ENCODE measurements around the gene PGBD2. TPM values are rescaled to one million over a fixed set of nuclear protein-coding genes. Genes with fewer than 3 reads are reported as not detected.
A peak's percentile ranks its signal among the peaks of the same experiment; 100 is the strongest.
"Not testable (repeated sequence)": the region's sequence is repeated elsewhere in the genome, so short reads cannot be mapped to it uniquely, and the experiment has no call there.

The PGBD2 gene
- total RNA-seq, 2 donors from 2014 or later, result 6.4 to 6.9 TPM

GRCh38 chr1:248900637-248901036 lies 5.4 kb upstream of the PGBD2 start:
- Mint-ChIP-seq H3K27ac (no peak overlapping the region), H3K27me3 (peaks cover 21% of the 10 kb centered on the region), H3K9me3 (no peaks in the 10 kb centered on the region)

GRCh38 chr1:248901578-248901977 lies 4.5 kb upstream of the PGBD2 start:
- Mint-ChIP-seq H3K27me3 (peaks cover 12% of the 10 kb centered on the region), H3K4me3 (no peak overlapping the region), H3K9me3 (no peaks in the 10 kb centered on the region), H3K4me1 (no peaks in the 10 kb centered on the region), H3K36me3 (ENCODE audit: low read depth) (no peaks in the 10 kb centered on the region), H3K27ac (no peak overlapping the region)
- ATAC-seq (replicated peaks), result no peak

More at GRCh38 chr1:248900637-248901036, 5.4 kb upstream of the PGBD2 start:
- H3K4me1 Mint-ChIP-seq, result no peaks in the 10 kb centered on the region
- H3K36me3 Mint-ChIP-seq (ENCODE audit: low read depth), result no peaks in the 10 kb centered on the region
- H3K4me3 Mint-ChIP-seq, result no peak overlapping the region
- ATAC-seq (replicated peaks), result no peak

GRCh38 chr1:248904437-248905216 lies 1.4 kb upstream of the PGBD2 start:
- Mint-ChIP-seq H3K4me1 (peaks cover 11% of the 10 kb centered on the region), H3K27me3 (peaks cover under 1% of the 10 kb centered on the region), H3K9me3 (no peaks in the 10 kb centered on the region), H3K27ac (no peak overlapping the region), H3K4me3 (peak overlapping the region; percentile 82), H3K36me3 (ENCODE audit: low read depth) (no peaks in the 10 kb centered on the region)
- ATAC-seq (replicated peaks), result no peak

- Mint-ChIP-seq H3K27ac (peak overlapping the region; percentile 85), H3K4me3 (peak overlapping the region; percentile 82), H3K9me3 (no peaks in the 10 kb centered on the region), H3K36me3 (ENCODE audit: low read depth) (no peaks in the 10 kb centered on the region), H3K4me1 (peaks cover 14% of the 10 kb centered on the region), H3K27me3 (no peaks in the 10 kb centered on the region)
- no peak for ATAC-seq (replicated peaks)
Measured at GRCh38 chr1:248905662-248906008, 400 bp upstream of the PGBD2 start.

- no peaks in the 10 kb centered on the region for H3K27me3 Mint-ChIP-seq
- H3K9me3 Mint-ChIP-seq, result no peaks in the 10 kb centered on the region
- peak overlapping the region; percentile 85 for H3K27ac Mint-ChIP-seq
- peaks cover 14% of the 10 kb centered on the region for H3K4me1 Mint-ChIP-seq
- peak overlapping the region; percentile 82 for H3K4me3 Mint-ChIP-seq
- H3K36me3 Mint-ChIP-seq (ENCODE audit: low read depth), result no peaks in the 10 kb centered on the region
- peak; percentile 5 for ATAC-seq (replicated peaks)
Measured at GRCh38 chr1:248906753-248907661, 972 bp downstream of the PGBD2 start.

- H3K27me3 Mint-ChIP-seq, result no peaks in the 10 kb centered on the region
- H3K36me3 Mint-ChIP-seq (ENCODE audit: low read depth), result peaks cover 23% of the 10 kb centered on the region
- ATAC-seq (replicated peaks), result no peak
- H3K27ac Mint-ChIP-seq, result no peak overlapping the region
- H3K4me3 Mint-ChIP-seq, result no peak overlapping the region
- H3K4me1 Mint-ChIP-seq, result peaks cover 17% of the 10 kb centered on the region
- H3K9me3 Mint-ChIP-seq, result no peaks in the 10 kb centered on the region
Measured at GRCh38 chr1:248910761-248911160, 4.7 kb downstream of the PGBD2 start.

- Mint-ChIP-seq H3K4me3 (no peak overlapping the region), H3K9me3 (no peaks in the 10 kb centered on the region), H3K27me3 (no peaks in the 10 kb centered on the region), H3K36me3 (ENCODE audit: low read depth) (peaks cover 47% of the 10 kb centered on the region), H3K27ac (no peak overlapping the region), H3K4me1 (peaks cover 13% of the 10 kb centered on the region)
- no peak for ATAC-seq (replicated peaks)
Measured at GRCh38 chr1:248913933-248914332, 7.9 kb downstream of the PGBD2 start.

GRCh38 chr1:248914796-248915381 lies 8.9 kb downstream of the PGBD2 start:
- H3K9me3 Mint-ChIP-seq, result no peaks in the 10 kb centered on the region
- ATAC-seq (replicated peaks), result no peak

GRCh38 chr1:248918131-248918530 lies 12.1 kb downstream of the PGBD2 start:
- peaks cover 81% of the 10 kb centered on the region for H3K36me3 Mint-ChIP-seq (ENCODE audit: low read depth)
- H3K9me3 Mint-ChIP-seq, result no peaks in the 10 kb centered on the region
- H3K4me1 Mint-ChIP-seq, result peaks cover 2% of the 10 kb centered on the region
- no peaks in the 10 kb centered on the region for H3K27me3 Mint-ChIP-seq
- no peak for ATAC-seq (replicated peaks)
- no peak overlapping the region for H3K4me3 Mint-ChIP-seq
- no peak overlapping the region for H3K27ac Mint-ChIP-seq

More at GRCh38 chr1:248914796-248915381, 8.9 kb downstream of the PGBD2 start:
- Mint-ChIP-seq H3K27me3 (no peaks in the 10 kb centered on the region), H3K4me1 (peaks cover 4% of the 10 kb centered on the region), H3K4me3 (no peak overlapping the region), H3K27ac (no peak overlapping the region), H3K36me3 (ENCODE audit: low read depth) (peaks cover 57% of the 10 kb centered on the region)

GRCh38 chr1:248923352-248924338 lies 17.6 kb downstream of the PGBD2 start:
- Mint-ChIP-seq H3K36me3 (ENCODE audit: low read depth) (peaks cover 40% of the 10 kb centered on the region), H3K4me1 (peaks cover 11% of the 10 kb centered on the region), H3K27ac (no peak overlapping the region), H3K4me3 (no peak overlapping the region), H3K9me3 (no peaks in the 10 kb centered on the region), H3K27me3 (no peaks in the 10 kb centered on the region)
- no peak for ATAC-seq (replicated peaks)

- peak; percentile 76 for ATAC-seq (replicated peaks)
- H3K27me3 Mint-ChIP-seq, result no peaks in the 10 kb centered on the region
- H3K36me3 Mint-ChIP-seq (ENCODE audit: low read depth), result peaks cover 30% of the 10 kb centered on the region
- H3K4me3 Mint-ChIP-seq, result peak overlapping the region; percentile 49
- H3K4me1 Mint-ChIP-seq, result peaks cover 11% of the 10 kb centered on the region
- H3K9me3 Mint-ChIP-seq, result no peaks in the 10 kb centered on the region
- H3K27ac Mint-ChIP-seq, result peak overlapping the region; percentile 57
Measured at GRCh38 chr1:248924696-248925532, 18.9 kb downstream of the PGBD2 start.

- not testable (repeated sequence) for H3K9me3 Mint-ChIP-seq; ATAC-seq (replicated peaks); H3K27me3 Mint-ChIP-seq; H3K4me3 Mint-ChIP-seq
- H3K27ac Mint-ChIP-seq, result peak overlapping the region; percentile 57
- H3K36me3 Mint-ChIP-seq (ENCODE audit: low read depth), result peaks cover 24% of the 10 kb centered on the region
- peaks cover 11% of the 10 kb centered on the region for H3K4me1 Mint-ChIP-seq
Measured at GRCh38 chr1:248925859-248926258, 19.8 kb downstream of the PGBD2 start.
